ENCODE data around the gene SOAT2. TPM values are rescaled to one million over a fixed set of nuclear protein-coding genes. Genes with fewer than 3 reads are reported as not detected.

SOAT2 gene
- total and polyA plus RNA-seq, 2 of the 4 experiments (the other 2 are of a cell fraction) = 0.18 to 0.39 TPM

GRCh38 chr12:53064613-53065436 lies 38.5 kb upstream of the SOAT2 start:
- DNase-seq (no peak), ATAC-seq (ENCODE audit: low read depth) (no peak)
- no peak for TF ChIP-seq BHLHE40 (IDR thresholded peaks at IDR 0.05; ENCODE audit: low read depth, low read length)
- no peak for TF ChIP-seq NFE2L2 (IDR thresholded peaks at IDR 0.05; ENCODE audit: low read depth, low read length)
- TF ChIP-seq FOS (IDR thresholded peaks at IDR 0.05; ENCODE audit: low read depth, low read length) = no peak
- no peak for TF ChIP-seq MAFK (IDR thresholded peaks at IDR 0.05; ENCODE audit: low read depth, low read length)
- no peak for TF ChIP-seq CTCF (conservative IDR thresholded peaks at IDR 0.05; ENCODE audit: low read depth, low read length)
- TF ChIP-seq CEBPB (IDR thresholded peaks at IDR 0.05; ENCODE audit: low read depth, low read length) = no peak
- TF ChIP-seq CHD1 (IDR thresholded peaks at IDR 0.05; ENCODE audit: low read depth, low read length) = no peak
- no peak; the same call in 1 of the 2 replicates for TF ChIP-seq POLR2A (IDR thresholded peaks at IDR 0.05; ENCODE audit: low read depth, low read length)
- TF ChIP-seq MAZ (IDR thresholded peaks at IDR 0.05; ENCODE audit: borderline replicate concordance, low read depth, low read length) = no peak
- TF ChIP-seq SMC3 (IDR thresholded peaks at IDR 0.05; ENCODE audit: low read depth, low read length) = no peak
- no peak for TF ChIP-seq ELK1 (IDR thresholded peaks at IDR 0.05; ENCODE audit: borderline replicate concordance, low read depth, low read length)
- BruUV-seq (replicated peaks) = no TSS peak
- CTCF ChIA-PET = interaction anchor here (1.3 to 2.6 kb wide), 8 partner anchors 11 to 133 kb away, joined by 4 to 39 read pairs (median 8); partner anchors contain the start of genes IGFBP6 and SOAT2
- Histone ChIP-seq H3K27ac (ENCODE audit: insufficient read depth, low read length) (peak overlapping the region; percentile 51; the same call in 1 of the 2 replicates), H2BK15ac (ENCODE audit: low read depth, low read length) (no peak overlapping the region), H4K91ac (ENCODE audit: insufficient read depth, low read depth, low read length) (no peak overlapping the region; the same call in 1 of the 2 replicates), H3K4me1 (ENCODE audit: control insufficient read depth, insufficient read depth, low read length) (peaks cover 30% of the 10 kb centered on the region), H4K20me1 (ENCODE audit: insufficient read depth, low read length) (peaks cover 9% of the 10 kb centered on the region), H2AK5ac (ENCODE audit: low read depth, low read length) (no peak overlapping the region; the same call in 1 of the 2 replicates), H3K36me3 (ENCODE audit: control insufficient read depth, insufficient read depth, low read length) (peaks cover 61% of the 10 kb centered on the region), H3K23ac (ENCODE audit: low read depth, low read length) (no peak overlapping the region), H2BK5ac (ENCODE audit: low read depth, low read length, poor library complexity, severe bottlenecking) (no peak overlapping the region), H3K18ac (ENCODE audit: low read depth, low read length) (no peak overlapping the region), H2AK9ac (replicated peaks; ENCODE audit: low read depth, low read length, poor library complexity) (peak overlapping the region; percentile 81), H3K56ac (ENCODE audit: extremely low read depth, insufficient read depth, low read length) (no peak overlapping the region), H4K5ac (ENCODE audit: low read depth, low read length) (no peak overlapping the region), H3K14ac (replicated peaks; ENCODE audit: low read depth, low read length) (no peak overlapping the region; the same call in 1 of the 2 replicates), H3K27me3 (ENCODE audit: control insufficient read depth, insufficient read depth, low read length) (no peaks in the 10 kb centered on the region), H3K9ac (ENCODE audit: low read depth, low read length) (no peak overlapping the region), H3K4me2 (ENCODE audit: low read depth, low read length) (no peak overlapping the region), H2AFZ (replicated peaks; ENCODE audit: low read length, poor library complexity) (no peak overlapping the region), H3K9me1 (ENCODE audit: insufficient read depth, low read length) (peaks cover 5% of the 10 kb centered on the region; the same call in 1 of the 2 replicates), H3K9me3 (ENCODE audit: control insufficient read depth, insufficient read depth, low read length) (no peaks in the 10 kb centered on the region), H4K8ac (ENCODE audit: low read depth in 2 of 2, low read length in 2 of 2) (peak overlapping the region in 1 of 2 experiments; percentile 26; a peak in 2 of 4 replicates), H3K79me1 (ENCODE audit: low read depth in 1 of 2, low read length in 2 of 2) (peaks cover 0 to 52% of the 10 kb centered on the region in 2 experiments; a peak in 2 of 4 replicates), H3K4me3 (ENCODE audit: insufficient read depth, low read depth, low read length) (no peak overlapping the region), H2BK20ac (ENCODE audit: low read depth, low read length) (no peak overlapping the region), H3K4ac (ENCODE audit: low read depth, low read length) (peak overlapping the region; percentile 58), H2BK120ac (ENCODE audit: low read depth, low read length) (peak overlapping the region; percentile 40; the same call in 1 of the 2 replicates)
- dilution Hi-C loops (cut with HindIII; ENCODE audit: low sequenced_read_pairs, unreplicated experiment) = no loop called here
- 50% methylated on average over 1 of the region's 11 CpGs; no CpG with 5 or more reads in 1 of the 2 experiments for WGBS, 2 experiments (ENCODE audit: extremely low coverage in 2 of 2, insufficient read length in 1 of 2)
- POLR2A ChIA-PET (ENCODE audit: unreplicated experiment) = interaction anchor here (1.6 kb wide), 1 partner anchor 14 kb away, joined by 7 read pairs; the partner anchor contains the start of gene SPRYD3
- in situ Hi-C loops (cut with MboI; ENCODE audit: low sequenced_read_pairs) = loop anchor here (5.0 kb wide), 1 partner anchor 122 kb away; no protein-coding TSS in a partner anchor
- intact Hi-C loops (cut with micrococcal nuclease) = no loop called here
